ENCODE measurements around the gene ZNF610. TPM values are rescaled to one million over a fixed set of nuclear protein-coding genes. Genes with fewer than 3 reads are reported as not detected.
"Not testable (repeated sequence)": the region's sequence is repeated elsewhere in the genome, so short reads cannot be mapped to it uniquely, and the experiment has no call there.

ZNF610 gene
- total and polyA plus RNA-seq, 2 experiments from 2014 or later = 2.8 to 3.9 TPM

GRCh38 chr19:52322429-52322828 is 13.6 kb upstream of the ZNF610 start:
- Histone ChIP-seq H3K9me2 (ENCODE audit: insufficient read depth) (no peaks in the 10 kb centered on the region), H3K27ac (no peak overlapping the region), H3K9ac (no peak overlapping the region), H3K4me3 (no peak overlapping the region), H4K20me1 (ENCODE audit: insufficient read depth) (no peaks in the 10 kb centered on the region), H3K9me3 (ENCODE audit: low read depth) (peaks cover 12% of the 10 kb centered on the region), H3K36me3 (ENCODE audit: low read depth) (peaks cover 58% of the 10 kb centered on the region), H3K4me2 (ENCODE audit: unreplicated experiment) (no peak overlapping the region), H3K27me3 (replicated peaks; ENCODE audit: insufficient read depth) (no peaks in the 10 kb centered on the region), H3K4me1 (ENCODE audit: insufficient read depth) (no peaks in the 10 kb centered on the region), H3K79me2 (ENCODE audit: insufficient read depth) (no peaks in the 10 kb centered on the region), H2AFZ (no peak overlapping the region), H3F3A (ENCODE audit: insufficient read depth) (no peaks in the 10 kb centered on the region)
- no peak for DNase-seq
- in situ Hi-C loops (cut with MboI) = no loop called here
- TF ChIP-seq EZH2 (IDR thresholded peaks at IDR 0.05; ENCODE audit: insufficient read depth, poor library complexity, severe bottlenecking) = no peak
- no peak for TF ChIP-seq EZH2phosphoT487 (IDR thresholded peaks at IDR 0.05; ENCODE audit: insufficient read depth, low read depth)
- 98 to 99% methylated on average over 6 of the region's 6 CpGs for WGBS, 2 experiments (ENCODE audit: low coverage in 1 of 2, low lambda C conversion rate in 2 of 2, missing lambda C conversion rate in 2 of 2)

GRCh38 chr19:52331757-52332156 is 4.3 kb upstream of the ZNF610 start:
- Histone ChIP-seq H3K9me2 (ENCODE audit: insufficient read depth) (no peaks in the 10 kb centered on the region), H3K4me1 (ENCODE audit: insufficient read depth) (no peaks in the 10 kb centered on the region), H3K9me3 (ENCODE audit: low read depth) (no peaks in the 10 kb centered on the region), H3K4me3 (no peak overlapping the region), H2AFZ (no peak overlapping the region), H4K20me1 (ENCODE audit: insufficient read depth) (no peaks in the 10 kb centered on the region), H3K36me3 (ENCODE audit: low read depth) (no peaks in the 10 kb centered on the region), H3K27me3 (replicated peaks; ENCODE audit: insufficient read depth) (no peaks in the 10 kb centered on the region), H3K27ac (no peak overlapping the region), H3K4me2 (ENCODE audit: unreplicated experiment) (no peak overlapping the region), H3K9ac (no peak overlapping the region), H3K79me2 (ENCODE audit: insufficient read depth) (peaks cover 2% of the 10 kb centered on the region; the same call in 1 of the 2 replicates), H3F3A (ENCODE audit: insufficient read depth) (no peaks in the 10 kb centered on the region)
- 51 to 55% methylated on average over 10 of the region's 10 CpGs for WGBS, 2 experiments (ENCODE audit: low coverage in 1 of 2, low lambda C conversion rate in 2 of 2, missing lambda C conversion rate in 2 of 2)
- in situ Hi-C loops (cut with MboI) = no loop called here
- TF ChIP-seq EZH2phosphoT487 (IDR thresholded peaks at IDR 0.05; ENCODE audit: insufficient read depth, low read depth) (no peak), EZH2 (IDR thresholded peaks at IDR 0.05; ENCODE audit: insufficient read depth, poor library complexity, severe bottlenecking) (no peak)
- peak; percentile 6 for DNase-seq

GRCh38 chr19:52335768-52336116 is 301 bp upstream of the ZNF610 start:
- no peak overlapping the region for H3K27ac ChIP-seq
- peak overlapping the region; percentile 83 for H3K4me2 ChIP-seq (ENCODE audit: unreplicated experiment)

GRCh38 chr19:52336791-52337381 is 843 bp downstream of the ZNF610 start:
- H3K4me2 ChIP-seq (ENCODE audit: unreplicated experiment) = peak overlapping the region; percentile 83
- no peaks in the 10 kb centered on the region for H4K20me1 ChIP-seq (ENCODE audit: insufficient read depth)
- no peaks in the 10 kb centered on the region for H3K36me3 ChIP-seq (ENCODE audit: low read depth)
- no peaks in the 10 kb centered on the region for H3F3A ChIP-seq (ENCODE audit: insufficient read depth)
- H3K9me3 ChIP-seq (ENCODE audit: low read depth) = no peaks in the 10 kb centered on the region
- H3K9ac ChIP-seq = peak overlapping the region; percentile 96
- 0 to 1% methylated on average over 8 to 9 of the region's 9 CpGs for WGBS, 2 experiments (ENCODE audit: low coverage in 1 of 2, low lambda C conversion rate in 2 of 2, missing lambda C conversion rate in 2 of 2)
- no peaks in the 10 kb centered on the region for H3K4me1 ChIP-seq (ENCODE audit: insufficient read depth)
- H3K27me3 ChIP-seq (replicated peaks; ENCODE audit: insufficient read depth) = no peaks in the 10 kb centered on the region
- H3K27ac ChIP-seq = peak overlapping the region; percentile 79
- H3K9me2 ChIP-seq (ENCODE audit: insufficient read depth) = no peaks in the 10 kb centered on the region
- DNase-seq = peak; percentile 43
- TF ChIP-seq EZH2phosphoT487 (IDR thresholded peaks at IDR 0.05; ENCODE audit: insufficient read depth, low read depth) (no peak), EZH2 (IDR thresholded peaks at IDR 0.05; ENCODE audit: insufficient read depth, poor library complexity, severe bottlenecking) (no peak)
- H2AFZ ChIP-seq = peak overlapping the region; percentile 91
- in situ Hi-C loops (cut with MboI) = no loop called here
- H3K4me3 ChIP-seq = peak overlapping the region; percentile 89
- peaks cover 9% of the 10 kb centered on the region; the same call in 1 of the 2 replicates for H3K79me2 ChIP-seq (ENCODE audit: insufficient read depth)

More at GRCh38 chr19:52335768-52336116, 301 bp upstream of the ZNF610 start:
- no peak for TF ChIP-seq EZH2 (IDR thresholded peaks at IDR 0.05; ENCODE audit: insufficient read depth, poor library complexity, severe bottlenecking)
- TF ChIP-seq EZH2phosphoT487 (IDR thresholded peaks at IDR 0.05; ENCODE audit: insufficient read depth, low read depth) = no peak
- in situ Hi-C loops (cut with MboI) = no loop called here
- Histone ChIP-seq H3K9me2 (ENCODE audit: insufficient read depth) (no peaks in the 10 kb centered on the region), H3K4me1 (ENCODE audit: insufficient read depth) (no peaks in the 10 kb centered on the region), H3K9ac (peak overlapping the region; percentile 96), H4K20me1 (ENCODE audit: insufficient read depth) (no peaks in the 10 kb centered on the region), H3K27me3 (replicated peaks; ENCODE audit: insufficient read depth) (no peaks in the 10 kb centered on the region), H3K9me3 (ENCODE audit: low read depth) (no peaks in the 10 kb centered on the region), H3F3A (ENCODE audit: insufficient read depth) (no peaks in the 10 kb centered on the region), H3K36me3 (ENCODE audit: low read depth) (no peaks in the 10 kb centered on the region), H2AFZ (peak overlapping the region; percentile 91), H3K4me3 (peak overlapping the region; percentile 89), H3K79me2 (ENCODE audit: insufficient read depth) (peaks cover 9% of the 10 kb centered on the region; the same call in 1 of the 2 replicates)
- DNase-seq = no peak
- 50 to 54% methylated on average over 9 of the region's 9 CpGs for WGBS, 2 experiments (ENCODE audit: low coverage in 1 of 2, low lambda C conversion rate in 2 of 2, missing lambda C conversion rate in 2 of 2)

DNA sequence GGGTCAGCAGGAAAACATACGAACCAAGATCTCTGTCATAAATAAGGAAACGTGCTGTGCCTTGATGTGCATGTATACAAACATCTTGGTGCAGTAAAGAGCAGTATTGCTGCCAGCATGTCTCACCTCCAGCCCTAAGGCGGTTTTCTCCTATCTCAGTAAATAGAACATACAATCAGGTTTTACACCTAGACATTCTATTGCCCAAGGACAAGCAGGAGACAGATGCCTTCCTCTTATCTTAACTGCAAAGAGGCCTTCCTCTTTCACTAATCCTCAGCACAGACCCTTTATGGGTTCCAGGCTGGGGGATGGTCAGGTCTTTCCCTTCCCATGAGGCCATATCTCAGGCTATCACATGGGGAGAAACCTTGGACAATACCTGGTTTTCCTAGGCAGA is 3.0 kb downstream of the ZNF610 start:
- H3K36me3 ChIP-seq (ENCODE audit: low read depth); H4K20me1 ChIP-seq (ENCODE audit: insufficient read depth); H3F3A ChIP-seq (ENCODE audit: insufficient read depth); H3K27me3 ChIP-seq (replicated peaks; ENCODE audit: insufficient read depth); H3K9me2 ChIP-seq (ENCODE audit: insufficient read depth); H3K4me3 ChIP-seq; DNase-seq; H3K9me3 ChIP-seq (ENCODE audit: low read depth); H3K79me2 ChIP-seq (ENCODE audit: insufficient read depth); in situ Hi-C loops (cut with MboI); H2AFZ ChIP-seq; H3K9ac ChIP-seq; H3K27ac ChIP-seq; H3K4me2 ChIP-seq (ENCODE audit: unreplicated experiment); H3K4me1 ChIP-seq (ENCODE audit: insufficient read depth): not testable (repeated sequence)
- 55 to 61% methylated on average over 3 of the region's 3 CpGs for WGBS, 2 experiments (ENCODE audit: low coverage in 1 of 2, low lambda C conversion rate in 2 of 2, missing lambda C conversion rate in 2 of 2)
